Psoas muscle (tissue), 8 donors: ENCODE results near the gene LCN15. TPM values are rescaled to one million over a fixed set of nuclear protein-coding genes. Genes with fewer than 3 reads are reported as not detected.
A peak's percentile ranks its signal among the peaks of the same experiment; 100 is the strongest.

ENCODE experiments used
- ATAC-seq, 4 donors: fragments of 200-7000 bp; cut with Tn5 transposase; one replicate each; pipeline ENCODE4 v1.9.1; 2020; ENCODE audit warnings: moderate library complexity in 3 of 4, mild to moderate bottlenecking in 2 of 4
- DNase-seq, 2 donors: peaks; one replicate each; pipeline ENCODE4 v3.0.0-alpha.2; 2020
- H3K27ac ChIP-seq: fragments of 200-600 bp; one replicate; pipeline ENCODE4 v1.8.0; 2022
- H3K27me3 ChIP-seq, 3 donors: fragments of 200-600 bp in 1 of 3; one replicate each; pipeline versions ENCODE4 v1.6.1 to v1.8.0; 2013 to 2022; ENCODE audit warnings: low read length in 2 of 3, mild to moderate bottlenecking in 2 of 3, moderate library complexity in 1 of 3; ENCODE audit not compliant: insufficient read depth in 3 of 3
- H3K36me3 ChIP-seq, 2 donors: fragments of 200-600 bp in 1 of 2; one replicate each; pipeline versions ENCODE4 v1.6.1 to v1.8.0; 2013 to 2022; ENCODE audit warnings: low read depth in 1 of 2, mild to moderate bottlenecking in 1 of 2, moderate library complexity in 1 of 2; ENCODE audit not compliant: insufficient read depth in 1 of 2
- H3K4me1 ChIP-seq: fragments of 200-600 bp; one replicate; pipeline ENCODE4 v1.8.0; 2022
- H3K4me3 ChIP-seq: fragments of 200-600 bp; one replicate; pipeline ENCODE4 v1.8.0; 2022; ENCODE audit warnings: mild to moderate bottlenecking
- H3K9me3 ChIP-seq: fragments of 200-600 bp; one replicate; pipeline ENCODE4 v1.8.0; 2022
- CTCF ChIP-seq: fragments of 200-600 bp; IDR thresholded peaks from one replicate; pipeline ENCODE4 v1.8.0; 2022; ENCODE audit warnings: antibody characterized with exemption
- WGBS, 3 donors: extraction: QIAGEN DNeasy Blood & Tissue Kit; methylation state at CpG; one replicate each; pipeline versions ENCODE4 v1.1.6 to v1.1.7; 2013; 5-methylcytosine and 5-hydroxymethylcytosine counted together
- intact Hi-C, 2 donors: fragments of 100-400 bp; cut with DNase I; formaldehyde crosslinking; loops; one replicate each; pipeline versions ENCODE4 v1.11.0 to v1.14.2; 2022
- polyA plus RNA-seq, 3 donors: library from polyadenylated mRNA; stranded (reverse); fragments of 200-250 nt; gene quantifications; one replicate each; pipeline ENCODE4 v1.2.3, GENCODE V29; 2013
- total RNA-seq, 4 donors: library from RNA; stranded (reverse); fragmentation: NEBNext Ultra II Directional in 2 of 4; extraction: Animal tissue kit (Norgen Biotek cat#: 25700) in 2 of 4; gene quantifications; one replicate each; pipeline versions ENCODE4 v1.2.1 to v1.2.4, GENCODE V29; 2021 to 2023
- donor health status: healthy with polysubstance abuse.
- donor health status: DM: no; HTN: no; CAD: no; lungs with moderate emphysema.
- donor health status: Bipolar disorder and iron deficiency.
- donor health status: healthy.
- donor health status: DM: yes; HTN: yes; CAD: no.
- donor health status: DM: no; HTN: no; CAD: no.
- donor health status: DM: no; HTN: no; CAD: no.
- donor health status: DM: yes; HTN: yes; CAD: no.

LCN15 gene
- total and polyA plus RNA-seq, 7 donors, result 0.14 to 1.4 (median 0.22) TPM; not detected in 4

GRCh38 chr9:136728080-136728547 is 36.2 kb downstream of the LCN15 start:
- intact Hi-C loops, result no loop called here
- DNase-seq, result peak; percentile 93 to 96
- Histone ChIP-seq H3K27me3 (no peaks in the 10 kb centered on the region), H3K9me3 (no peaks in the 10 kb centered on the region), H3K36me3 (peaks cover 8 to 39% of the 10 kb centered on the region in 2 donors), H3K27ac (peak overlapping the region; percentile 76), H3K4me1 (peaks cover 34% of the 10 kb centered on the region), H3K4me3 (peak overlapping the region; percentile 86)
- TF ChIP-seq CTCF, result peak; percentile 94
- WGBS, 3 donors, result 0% methylated on average over 41 to 66 of the region's 66 CpGs
- peak; percentile 88 to 92 (median 89) for ATAC-seq

GRCh38 chr9:136726631-136727191 is 37.6 kb downstream of the LCN15 start:
- 23 to 32% (median 28%) methylated on average over 18 of the region's 18 CpGs for WGBS, 3 donors

GRCh38 chr9:136726118-136726517 is 38.2 kb downstream of the LCN15 start:
- Histone ChIP-seq H3K27me3 (no peaks in the 10 kb centered on the region), H3K36me3 (peaks cover 8 to 59% of the 10 kb centered on the region in 2 donors), H3K27ac (no peak overlapping the region), H3K4me1 (peaks cover 41% of the 10 kb centered on the region), H3K9me3 (no peaks in the 10 kb centered on the region), H3K4me3 (peak overlapping the region; percentile 86)
- DNase-seq (no peak), ATAC-seq (no peak)
- TF ChIP-seq CTCF, result no peak
- intact Hi-C loops, result no loop called here
- 45 to 59% (median 54%) methylated on average over 16 of the region's 16 CpGs for WGBS, 3 donors

More at GRCh38 chr9:136726631-136727191, 37.6 kb downstream of the LCN15 start:
- TF ChIP-seq CTCF, result peak; percentile 34
- Histone ChIP-seq H3K27me3 (no peaks in the 10 kb centered on the region), H3K4me3 (peak overlapping the region; percentile 86), H3K27ac (peak overlapping the region; percentile 76), H3K4me1 (peaks cover 36% of the 10 kb centered on the region), H3K36me3 (peaks cover 8 to 53% of the 10 kb centered on the region in 2 donors), H3K9me3 (no peaks in the 10 kb centered on the region)
- peak in 1 of 4 donors; percentile 22 for ATAC-seq
- no peak for DNase-seq
- intact Hi-C loops, result no loop called here

GRCh38 chr9:136725612-136726011 is 38.7 kb downstream of the LCN15 start:
- Histone ChIP-seq H3K4me3 (peak overlapping the region; percentile 86), H3K9me3 (no peaks in the 10 kb centered on the region), H3K27me3 (no peaks in the 10 kb centered on the region), H3K4me1 (peaks cover 41% of the 10 kb centered on the region), H3K27ac (no peak overlapping the region), H3K36me3 (peaks cover 8 to 61% of the 10 kb centered on the region in 2 donors)
- 75 to 82% (median 76%) methylated on average over 9 to 10 of the region's 10 CpGs for WGBS, 3 donors
- no peak for DNase-seq
- no peak for ATAC-seq
- TF ChIP-seq CTCF, result no peak
- intact Hi-C loops, result no loop called here

- DNase-seq (no peak), ATAC-seq (no peak)
- H3K9me3 ChIP-seq, result no peaks in the 10 kb centered on the region
- TF ChIP-seq CTCF, result no peak
- intact Hi-C loops, result no loop called here
- 69 to 75% (median 74%) methylated on average over 7 of the region's 7 CpGs for WGBS, 3 donors
- H3K27ac ChIP-seq, result no peak overlapping the region
- H3K4me3 ChIP-seq, result no peak overlapping the region
- peaks cover 8 to 61% of the 10 kb centered on the region in 2 donors for H3K36me3 ChIP-seq
- no peaks in the 10 kb centered on the region for H3K27me3 ChIP-seq
- H3K4me1 ChIP-seq, result peaks cover 41% of the 10 kb centered on the region
Measured at GRCh38 chr9:136724772-136725171, 39.5 kb downstream of the LCN15 start.
